ENCODE measurements around the gene TMEM259.
A peak's percentile ranks its signal among the peaks of the same experiment; 100 is the strongest.

TMEM259 gene

DNA sequence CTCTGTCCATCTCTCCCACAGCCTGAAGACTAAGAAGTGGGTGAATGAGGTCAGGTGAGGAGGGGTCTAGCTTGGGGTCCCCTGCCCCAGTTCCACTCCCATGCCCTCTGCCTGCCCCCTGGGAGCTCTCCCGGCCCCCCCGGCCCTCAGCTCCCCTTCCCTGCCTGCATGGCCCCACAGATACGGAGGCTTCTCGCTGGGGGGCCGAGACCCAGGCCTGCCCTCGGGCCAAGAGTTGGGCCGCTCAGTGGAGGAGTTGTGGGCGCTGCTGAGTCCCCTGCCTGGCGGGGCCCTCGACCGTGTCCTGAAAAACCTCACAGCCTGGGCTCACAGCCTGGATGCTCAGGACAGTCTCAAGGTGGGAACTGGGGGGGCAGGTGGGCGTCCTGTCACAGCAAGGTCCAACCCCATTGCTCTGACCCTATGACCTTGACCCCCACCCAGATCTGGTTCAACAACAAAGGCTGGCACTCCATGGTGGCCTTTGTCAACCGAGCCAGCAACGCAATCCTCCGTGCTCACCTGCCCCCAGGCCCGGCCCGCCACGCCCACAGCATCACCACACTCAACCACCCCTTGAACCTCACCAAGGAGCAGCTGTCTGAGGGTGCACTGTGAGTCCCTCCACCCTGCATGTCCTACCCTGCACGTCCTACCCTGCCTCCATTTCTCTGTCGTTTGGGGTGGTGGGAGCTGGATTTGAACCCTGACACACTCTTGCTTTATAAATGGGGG is 35.1 kb upstream of the TMEM259 start:
- no peak for DNase-seq (ENCODE audit: low spot score)

DNA sequence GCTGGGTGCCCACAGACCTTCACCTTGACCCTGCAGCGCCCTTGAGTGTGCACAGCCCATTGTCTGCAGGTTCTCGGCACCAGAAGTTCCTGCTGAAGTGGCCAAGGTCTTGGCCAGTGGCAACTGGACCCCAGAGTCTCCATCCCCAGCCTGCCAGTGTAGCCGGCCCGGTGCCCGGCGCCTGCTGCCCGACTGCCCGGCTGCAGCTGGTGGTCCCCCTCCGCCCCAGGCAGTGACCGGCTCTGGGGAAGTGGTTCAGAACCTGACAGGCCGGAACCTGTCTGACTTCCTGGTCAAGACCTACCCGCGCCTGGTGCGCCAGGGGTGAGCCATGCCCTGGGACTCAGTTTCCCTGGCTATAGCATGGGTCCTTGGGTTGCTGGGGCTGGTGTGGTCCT is 34.1 kb upstream of the TMEM259 start:
- no peak for DNase-seq (ENCODE audit: low spot score)

DNA sequence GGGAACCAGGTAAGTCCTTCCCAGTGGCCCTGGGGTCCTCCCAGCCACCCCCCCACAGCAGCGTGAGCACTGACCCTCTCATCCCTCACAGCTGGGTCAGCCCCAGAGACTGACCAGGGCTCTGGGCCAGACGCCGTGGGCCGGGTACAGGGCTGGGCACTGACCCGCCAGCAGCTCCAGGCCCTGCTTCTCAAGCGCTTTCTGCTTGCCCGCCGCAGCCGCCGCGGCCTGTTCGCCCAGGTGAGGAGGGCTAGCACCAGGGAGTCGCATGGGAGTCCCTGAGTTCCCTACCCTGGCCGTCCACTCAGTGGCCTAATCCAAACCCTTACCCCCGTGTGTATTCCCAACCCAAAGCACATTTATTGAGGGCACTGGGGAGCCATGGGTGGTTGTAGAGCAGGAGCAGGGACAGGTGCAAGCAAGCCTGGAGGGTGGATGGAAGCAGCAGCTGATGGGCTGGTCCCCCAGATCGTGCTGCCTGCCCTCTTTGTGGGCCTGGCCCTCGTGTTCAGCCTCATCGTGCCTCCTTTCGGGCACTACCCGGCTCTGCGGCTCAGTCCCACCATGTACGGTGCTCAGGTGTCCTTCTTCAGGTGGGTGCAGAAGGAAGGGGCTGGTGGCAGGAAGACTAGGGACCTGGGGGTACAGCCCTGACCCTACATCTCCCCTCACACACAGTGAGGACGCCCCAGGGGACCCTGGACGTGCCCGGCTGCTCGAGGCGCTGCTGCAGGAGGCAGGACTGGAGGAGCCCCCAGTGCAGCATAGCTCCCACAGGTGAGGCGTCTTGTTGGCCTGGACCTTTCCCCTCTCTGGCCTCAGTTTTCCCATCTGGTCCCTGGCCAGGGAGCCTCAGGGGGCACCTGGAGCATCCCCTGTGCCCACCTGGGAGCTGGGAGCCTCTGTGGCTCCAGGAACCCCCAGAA is 33.4 kb upstream of the TMEM259 start:
- DNase-seq (ENCODE audit: low spot score): no peak

DNA sequence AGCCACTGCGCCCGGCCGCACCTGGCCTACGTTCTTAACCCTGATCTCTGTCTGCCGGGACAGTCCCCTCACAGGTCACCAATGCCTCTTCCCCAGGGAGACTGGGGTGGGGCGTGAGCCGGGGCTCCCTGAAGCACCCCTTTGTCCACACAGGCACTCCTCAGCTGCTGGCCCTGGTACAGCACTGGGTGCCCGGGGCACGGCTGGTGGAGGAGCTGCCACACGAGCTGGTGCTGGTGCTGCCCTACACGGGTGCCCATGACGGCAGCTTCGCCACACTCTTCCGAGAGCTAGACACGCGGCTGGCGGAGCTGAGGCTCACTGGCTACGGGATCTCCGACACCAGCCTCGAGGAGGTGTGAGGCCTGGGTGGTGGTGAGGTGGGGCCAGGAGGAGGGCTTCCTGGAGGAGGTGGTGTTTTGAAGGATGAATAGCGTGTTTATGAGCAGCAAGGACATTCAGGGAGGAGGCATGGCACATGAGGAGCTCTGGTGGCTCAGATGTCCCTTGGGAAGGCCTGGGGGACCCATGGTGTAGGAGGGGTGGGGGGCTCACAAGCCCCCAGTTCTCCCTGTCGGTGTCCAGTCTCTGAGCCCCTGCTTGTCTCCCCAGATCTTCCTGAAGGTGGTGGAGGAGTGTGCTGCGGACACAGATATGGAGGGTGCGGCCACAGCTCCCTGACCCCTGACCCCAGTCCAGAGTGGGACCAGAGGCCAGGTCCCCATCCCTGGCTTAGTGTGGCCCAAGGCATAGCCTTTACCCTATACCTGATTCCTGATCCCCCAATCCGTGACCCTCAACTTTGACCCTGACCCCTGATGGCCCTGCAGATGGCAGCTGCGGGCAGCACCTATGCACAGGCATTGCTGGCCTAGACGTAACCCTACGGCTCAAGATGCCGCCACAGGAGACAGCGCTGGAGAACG is 32.5 kb upstream of the TMEM259 start:
- DNase-seq (ENCODE audit: low spot score): no peak

DNA sequence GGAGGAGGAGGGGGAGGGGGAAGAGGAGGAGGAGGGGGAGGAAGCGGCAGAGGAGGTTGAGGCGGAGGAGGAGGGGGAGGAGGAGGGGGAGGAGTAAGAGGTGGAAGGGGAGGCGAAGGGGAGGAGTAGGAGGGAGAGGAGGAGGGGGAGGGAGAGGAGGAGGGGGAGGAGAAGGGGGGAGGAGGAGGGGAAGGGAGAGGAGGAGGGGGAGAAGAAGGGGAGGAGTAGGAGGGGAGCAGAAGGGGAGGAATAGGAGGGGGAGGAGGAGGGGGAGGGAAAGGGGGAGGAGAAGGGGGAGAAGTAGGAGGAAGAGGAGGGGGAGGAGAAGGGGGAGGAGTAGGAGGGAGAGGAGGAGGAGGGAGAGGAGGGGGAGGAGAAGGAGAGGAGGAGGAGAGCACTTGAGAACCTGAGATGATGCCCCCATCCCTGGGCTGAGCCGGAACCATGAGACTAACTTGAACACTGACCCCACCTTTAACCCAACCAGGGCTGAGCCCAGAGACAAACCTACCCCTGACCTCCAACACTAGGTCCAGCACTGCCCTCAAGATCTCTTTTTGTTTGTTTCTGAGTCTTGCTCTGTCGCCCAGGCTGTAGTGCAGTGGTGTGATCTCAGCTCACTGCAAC is 31.5 kb upstream of the TMEM259 start:
- DNase-seq (ENCODE audit: low spot score): no peak

DNA sequence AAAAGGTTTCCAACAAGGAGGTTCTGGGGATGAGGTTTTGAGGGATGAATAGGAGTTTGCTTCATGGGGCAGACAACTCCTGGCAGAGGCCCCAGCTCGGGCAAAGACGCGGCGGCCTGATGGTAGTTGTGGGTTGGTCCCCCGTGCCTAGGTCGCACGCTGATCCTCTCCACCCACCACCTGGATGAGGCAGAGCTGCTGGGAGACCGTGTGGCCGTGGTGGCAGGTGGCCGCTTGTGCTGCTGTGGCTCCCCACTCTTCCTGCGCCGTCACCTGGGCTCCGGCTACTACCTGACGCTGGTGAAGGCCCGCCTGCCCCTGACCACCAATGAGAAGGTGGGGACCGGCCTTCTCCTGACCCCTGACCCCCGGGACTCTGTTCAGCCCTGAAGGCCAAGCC is 30.9 kb upstream of the TMEM259 start:
- no peak for DNase-seq (ENCODE audit: low spot score)

DNA sequence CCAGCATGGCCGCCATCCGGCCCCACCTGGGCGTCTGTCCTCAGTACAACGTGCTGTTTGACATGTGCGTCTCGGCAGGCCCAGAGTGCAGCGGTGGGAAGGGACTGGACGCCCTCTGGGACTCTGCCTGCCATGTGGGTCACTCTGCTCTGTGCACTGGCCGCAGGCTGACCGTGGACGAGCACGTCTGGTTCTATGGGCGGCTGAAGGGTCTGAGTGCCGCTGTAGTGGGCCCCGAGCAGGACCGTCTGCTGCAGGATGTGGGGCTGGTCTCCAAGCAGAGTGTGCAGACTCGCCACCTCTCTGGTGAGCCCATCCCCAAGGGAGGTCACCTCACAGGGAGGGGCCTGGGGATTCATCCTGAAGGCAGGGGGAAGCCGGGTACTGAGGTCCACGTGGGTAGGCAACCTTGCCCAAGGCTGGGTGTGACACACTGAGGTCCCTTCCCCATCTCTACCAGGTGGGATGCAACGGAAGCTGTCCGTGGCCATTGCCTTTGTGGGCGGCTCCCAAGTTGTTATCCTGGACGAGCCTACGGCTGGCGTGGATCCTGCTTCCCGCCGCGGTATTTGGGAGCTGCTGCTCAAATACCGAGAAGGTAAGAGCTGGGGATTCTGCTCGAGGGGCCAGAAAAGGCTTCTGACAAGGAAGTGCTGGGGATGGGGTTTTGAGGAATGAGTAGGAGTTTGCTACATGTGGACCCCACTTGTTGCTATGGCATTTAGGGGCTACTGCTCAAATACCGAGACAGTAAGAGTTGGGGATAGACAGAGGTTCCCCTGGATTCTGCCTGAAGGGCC is 30.3 kb upstream of the TMEM259 start:
- no peak for DNase-seq (ENCODE audit: low spot score)

DNA sequence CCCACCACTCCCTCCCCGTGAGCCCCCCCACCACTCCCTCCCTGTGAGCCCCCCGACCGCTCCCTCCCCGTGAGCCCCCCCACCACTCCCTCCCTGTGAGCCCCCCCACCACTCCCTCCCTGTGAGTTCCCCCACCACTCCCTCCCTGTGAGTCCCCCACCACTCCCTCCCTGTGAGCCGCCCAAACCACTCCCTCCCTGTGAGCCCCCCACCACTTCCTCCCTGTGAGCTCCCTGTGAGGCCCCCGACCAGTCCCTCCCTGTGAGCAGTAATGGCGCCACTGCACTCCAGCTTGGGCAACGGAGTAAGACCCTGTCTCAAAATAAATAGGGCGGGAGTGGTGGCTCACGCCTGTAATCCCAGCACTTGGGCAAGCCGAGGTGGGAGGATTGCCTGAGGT is 28.9 kb upstream of the TMEM259 start:
- DNase-seq (ENCODE audit: low spot score): no peak

DNA sequence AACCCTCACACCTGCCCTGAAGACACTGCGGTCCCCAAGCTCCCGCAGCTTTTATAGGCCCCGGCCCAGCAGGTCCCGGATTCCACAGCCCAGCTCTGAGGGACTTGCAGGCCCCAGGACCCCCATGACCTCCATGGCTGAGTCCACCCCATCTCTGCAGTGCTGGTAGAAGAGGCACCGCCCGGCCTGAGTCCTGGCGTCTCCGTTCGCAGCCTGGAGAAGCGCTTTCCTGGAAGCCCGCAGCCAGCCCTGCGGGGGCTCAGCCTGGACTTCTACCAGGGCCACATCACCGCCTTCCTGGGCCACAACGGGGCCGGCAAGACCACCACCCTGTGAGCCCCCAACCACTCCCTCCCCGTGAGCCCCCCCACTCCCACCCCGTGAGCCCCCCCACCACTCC is 28.2 kb upstream of the TMEM259 start:
- no peak for DNase-seq (ENCODE audit: low spot score)

DNA sequence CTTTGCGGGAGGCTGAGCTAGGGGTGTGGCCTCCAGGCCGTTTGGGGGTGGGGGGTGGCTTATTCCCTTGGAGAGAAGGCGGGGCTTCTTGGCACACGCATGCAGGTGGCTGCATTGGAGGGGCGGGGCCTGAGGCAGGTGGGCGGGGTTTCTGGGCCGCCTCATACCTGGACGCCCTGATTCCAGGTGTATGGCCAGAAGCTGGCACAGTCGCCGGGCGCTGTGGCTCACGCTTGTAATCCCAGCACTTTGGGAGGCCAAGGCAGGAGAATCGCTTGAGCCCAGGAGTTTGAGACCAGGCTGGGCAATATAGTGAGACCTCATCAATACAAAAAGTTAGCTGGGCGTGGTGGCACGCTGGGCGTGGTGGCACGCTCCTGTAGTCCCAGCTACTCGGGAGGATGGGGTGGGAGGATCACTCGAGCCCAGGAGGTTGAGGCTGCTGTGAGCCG is 26.8 kb upstream of the TMEM259 start:
- no peak for DNase-seq (ENCODE audit: low spot score)

DNA sequence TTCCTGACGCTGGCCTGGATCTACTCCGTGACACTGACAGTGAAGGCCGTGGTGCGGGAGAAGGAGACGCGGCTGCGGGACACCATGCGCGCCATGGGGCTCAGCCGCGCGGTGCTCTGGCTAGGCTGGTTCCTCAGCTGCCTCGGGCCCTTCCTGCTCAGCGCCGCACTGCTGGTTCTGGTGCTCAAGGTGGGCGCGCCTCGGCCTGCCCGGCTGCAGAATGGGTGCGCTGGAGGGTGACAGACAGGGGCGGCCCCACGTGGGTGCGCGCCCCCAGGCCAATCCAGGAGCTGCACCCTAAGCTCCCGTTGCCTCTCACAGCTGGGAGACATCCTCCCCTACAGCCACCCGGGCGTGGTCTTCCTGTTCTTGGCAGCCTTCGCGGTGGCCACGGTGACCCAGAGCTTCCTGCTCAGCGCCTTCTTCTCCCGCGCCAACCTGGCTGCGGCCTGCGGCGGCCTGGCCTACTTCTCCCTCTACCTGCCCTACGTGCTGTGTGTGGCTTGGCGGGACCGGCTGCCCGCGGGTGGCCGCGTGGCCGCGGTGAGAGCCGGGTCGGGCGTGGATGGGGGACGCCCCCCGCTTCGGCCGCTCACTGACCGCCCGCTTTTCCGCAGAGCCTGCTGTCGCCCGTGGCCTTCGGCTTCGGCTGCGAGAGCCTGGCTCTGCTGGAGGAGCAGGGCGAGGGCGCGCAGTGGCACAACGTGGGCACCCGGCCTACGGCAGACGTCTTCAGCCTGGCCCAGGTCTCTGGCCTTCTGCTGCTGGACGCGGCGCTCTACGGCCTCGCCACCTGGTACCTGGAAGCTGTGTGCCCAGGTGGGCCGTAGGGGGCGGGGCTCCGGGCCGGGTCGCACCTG is 26.1 kb upstream of the TMEM259 start:
- DNase-seq (ENCODE audit: low spot score): no peak

DNA sequence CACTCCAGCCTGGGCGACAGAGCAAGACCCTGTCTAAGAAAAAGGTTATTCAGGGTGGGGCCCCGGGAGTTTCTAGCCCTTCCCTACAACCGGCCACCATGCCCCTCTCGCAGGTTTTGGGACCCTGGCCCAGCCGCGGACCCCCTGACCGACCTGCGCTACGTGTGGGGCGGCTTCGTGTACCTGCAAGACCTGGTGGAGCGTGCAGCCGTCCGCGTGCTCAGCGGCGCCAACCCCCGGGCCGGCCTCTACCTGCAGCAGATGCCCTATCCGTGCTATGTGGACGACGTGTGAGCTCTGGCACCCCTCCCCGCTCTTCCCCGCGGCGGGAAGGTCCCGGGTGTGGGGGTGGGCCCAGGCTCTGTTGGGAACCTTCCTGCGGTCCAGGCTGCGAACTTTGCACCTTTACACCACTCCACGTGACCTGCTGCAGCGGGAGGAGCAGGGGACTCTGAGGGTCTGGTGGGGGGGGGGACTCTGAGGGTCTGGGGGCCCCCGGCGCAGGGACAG is 25.2 kb upstream of the TMEM259 start:
- no peak for DNase-seq (ENCODE audit: low spot score)

DNA sequence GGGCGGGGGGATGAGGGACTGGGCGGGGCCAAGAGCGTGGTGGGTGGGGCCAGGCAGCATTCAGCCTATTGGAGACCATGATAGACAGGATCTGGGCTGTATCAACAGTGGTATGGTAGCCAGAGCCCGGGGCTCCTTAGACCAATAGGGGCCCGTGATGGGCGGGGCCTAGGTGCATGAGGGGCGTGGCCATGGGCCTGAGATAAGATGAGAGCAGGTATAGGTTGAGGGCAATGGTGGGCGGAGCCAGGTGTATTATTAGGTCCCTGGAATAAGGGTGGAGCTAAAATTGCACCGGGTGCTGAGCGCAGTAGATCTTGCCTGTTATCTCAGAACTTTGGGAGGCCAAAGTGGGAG is 24.3 kb upstream of the TMEM259 start:
- DNase-seq (ENCODE audit: low spot score): peak; percentile 63

DNA sequence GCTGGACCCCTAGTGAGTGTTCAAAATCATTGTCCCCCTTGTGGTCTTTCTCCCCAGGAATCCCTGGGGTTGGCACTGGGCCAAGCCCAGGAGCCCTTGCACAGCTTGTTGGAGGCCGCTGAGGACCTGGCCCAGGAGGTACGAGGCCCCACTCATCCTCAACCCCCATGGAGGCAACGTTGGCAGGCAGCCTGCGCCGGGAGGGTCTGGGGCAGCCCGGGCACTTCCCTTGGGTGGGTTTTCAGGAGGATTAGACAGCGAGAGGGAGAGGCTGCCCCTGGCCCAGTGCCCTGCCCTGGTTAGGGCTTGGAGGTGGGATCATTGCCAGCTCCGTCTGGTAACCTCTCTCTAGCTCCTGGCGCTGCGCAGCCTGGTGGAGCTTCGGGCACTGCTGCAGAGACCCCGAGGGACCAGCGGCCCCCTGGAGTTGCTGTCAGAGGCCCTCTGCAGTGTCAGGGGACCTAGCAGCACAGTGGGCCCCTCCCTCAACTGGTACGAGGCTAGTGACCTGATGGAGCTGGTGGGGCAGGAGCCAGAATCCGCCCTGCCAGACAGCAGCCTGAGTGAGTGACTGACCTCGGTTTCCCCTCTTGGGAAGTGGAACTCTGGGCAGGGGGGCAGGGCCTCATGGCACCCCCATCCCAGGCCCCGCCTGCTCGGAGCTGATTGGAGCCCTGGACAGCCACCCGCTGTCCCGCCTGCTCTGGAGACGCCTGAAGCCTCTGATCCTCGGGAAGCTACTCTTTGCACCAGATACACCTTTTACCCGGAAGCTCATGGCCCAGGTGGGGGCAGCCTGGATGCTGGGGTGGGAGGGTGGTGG is 22.0 kb upstream of the TMEM259 start:
- no peak for DNase-seq (ENCODE audit: low spot score)

DNA sequence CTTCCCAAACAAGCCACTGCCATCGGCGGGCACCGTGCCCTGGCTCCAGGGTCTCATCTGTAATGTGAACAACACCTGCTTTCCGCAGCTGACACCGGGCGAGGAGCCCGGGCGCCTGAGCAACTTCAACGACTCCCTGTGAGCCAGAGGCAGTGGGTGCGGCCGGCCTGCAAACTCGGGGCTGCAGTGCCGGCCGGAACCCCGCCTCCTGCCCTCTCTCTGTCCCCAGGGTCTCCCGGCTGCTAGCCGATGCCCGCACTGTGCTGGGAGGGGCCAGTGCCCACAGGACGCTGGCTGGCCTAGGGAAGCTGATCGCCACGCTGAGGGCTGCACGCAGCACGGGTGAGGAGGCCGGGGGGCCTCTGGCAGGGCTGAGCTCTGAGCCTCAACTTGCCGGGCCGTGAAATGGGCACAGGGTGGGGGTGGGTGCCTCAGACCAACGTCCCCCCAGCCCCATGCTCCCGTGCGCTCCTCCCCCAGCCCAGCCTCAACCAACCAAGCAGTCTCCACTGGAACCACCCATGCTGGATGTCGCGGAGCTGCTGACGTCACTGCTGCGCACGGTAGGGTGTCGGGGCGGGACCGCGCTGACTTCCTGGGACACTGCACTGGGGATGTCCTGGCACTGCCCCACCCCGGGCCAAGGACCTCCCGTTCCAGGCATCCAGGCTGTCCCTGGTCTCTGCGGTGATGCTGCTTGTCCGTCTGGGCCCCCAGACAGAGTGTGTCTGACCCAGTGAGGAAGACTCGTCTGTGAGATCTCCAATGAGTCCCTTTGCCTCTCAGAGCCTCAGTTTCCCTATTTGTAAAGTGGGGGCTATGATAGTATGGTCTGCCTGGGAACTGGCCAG is 21.1 kb upstream of the TMEM259 start:
- no peak for DNase-seq (ENCODE audit: low spot score)

DNA sequence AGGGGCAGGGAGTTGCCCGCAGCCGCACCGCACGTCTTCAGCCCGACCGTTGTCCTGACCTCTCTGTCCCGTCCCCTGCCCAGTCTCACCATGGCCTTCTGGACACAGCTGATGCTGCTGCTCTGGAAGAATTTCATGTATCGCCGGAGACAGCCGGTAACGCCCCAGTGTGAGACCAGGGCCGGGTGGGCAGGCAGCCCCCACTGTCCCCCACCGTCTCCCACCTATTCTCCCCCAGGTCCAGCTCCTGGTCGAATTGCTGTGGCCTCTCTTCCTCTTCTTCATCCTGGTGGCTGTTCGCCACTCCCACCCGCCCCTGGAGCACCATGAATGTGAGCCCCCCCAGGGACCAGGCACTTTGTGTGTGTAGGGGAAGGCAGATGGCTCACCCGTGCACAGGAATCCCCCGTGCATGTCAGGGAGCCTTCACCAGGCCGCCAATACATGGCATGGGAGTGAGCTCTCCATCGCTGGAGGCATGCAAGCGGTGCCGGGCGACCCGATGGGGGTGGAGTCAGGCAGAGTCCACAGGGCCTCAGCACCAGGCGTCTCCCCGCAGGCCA is 20.4 kb upstream of the TMEM259 start:
- no peak for DNase-seq (ENCODE audit: low spot score)

DNA sequence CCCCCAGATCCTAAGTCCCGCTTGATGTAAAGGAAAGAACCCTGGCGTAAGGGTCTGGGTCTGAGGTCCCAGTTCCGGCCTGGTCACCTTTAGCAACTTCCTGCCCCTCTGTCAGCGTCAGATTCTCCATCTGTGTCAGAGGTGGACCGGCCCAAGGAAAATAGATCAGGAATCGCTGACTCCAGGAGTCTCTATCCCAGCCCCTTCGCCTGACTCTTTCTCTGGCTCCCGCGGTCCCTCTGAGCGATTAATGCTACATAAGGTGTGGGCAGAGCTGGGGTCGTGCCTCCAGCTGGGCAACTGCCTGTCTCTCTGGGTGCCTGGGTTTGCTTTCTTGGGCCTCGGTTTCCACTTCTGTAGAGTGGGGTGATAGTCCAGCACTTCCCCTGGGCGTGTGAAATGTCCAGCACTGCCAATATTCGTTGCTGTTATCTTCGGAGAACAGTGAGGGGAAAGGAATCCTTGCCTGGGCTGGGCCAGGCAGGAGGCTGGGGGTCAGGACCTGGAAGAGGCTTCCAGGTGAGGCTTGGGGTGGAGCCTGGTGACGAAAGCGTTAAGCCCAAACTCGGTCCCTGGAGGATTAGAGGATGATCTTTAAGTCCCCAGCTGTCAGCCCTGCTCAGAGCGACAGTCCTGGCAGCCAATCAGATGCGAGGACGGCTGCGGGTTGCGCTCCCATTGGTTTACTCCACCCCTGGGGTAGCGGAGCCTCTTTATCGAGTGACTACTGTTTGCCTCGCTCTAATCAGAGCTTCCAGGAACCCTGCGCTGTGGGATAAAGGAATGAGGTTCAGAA is 19.8 kb upstream of the TMEM259 start:
- DNase-seq (ENCODE audit: low spot score): peak; percentile 94
